Activated CD4-positive, CD25-positive, alpha-beta regulatory T cell treated with anti-CD3 and anti-CD28 coated beads, Interleukin-2, amount 50 U/mL, for 24 hours (primary cell): ENCODE measurements around the gene FER.
"Not testable (repeated sequence)": the region's sequence is repeated elsewhere in the genome, so short reads cannot be mapped to it uniquely, and the experiment has no call there.

Source experiments
- ATAC-seq, 2 donors: fragments of 150-1000 bp; cut with Tn5 transposase; one replicate each; pipeline ENCODE4 v1.10.0; 2021; ENCODE audit warnings: mild to moderate bottlenecking in 1 of 2, moderate library complexity in 1 of 2

Gene FER

DNA sequence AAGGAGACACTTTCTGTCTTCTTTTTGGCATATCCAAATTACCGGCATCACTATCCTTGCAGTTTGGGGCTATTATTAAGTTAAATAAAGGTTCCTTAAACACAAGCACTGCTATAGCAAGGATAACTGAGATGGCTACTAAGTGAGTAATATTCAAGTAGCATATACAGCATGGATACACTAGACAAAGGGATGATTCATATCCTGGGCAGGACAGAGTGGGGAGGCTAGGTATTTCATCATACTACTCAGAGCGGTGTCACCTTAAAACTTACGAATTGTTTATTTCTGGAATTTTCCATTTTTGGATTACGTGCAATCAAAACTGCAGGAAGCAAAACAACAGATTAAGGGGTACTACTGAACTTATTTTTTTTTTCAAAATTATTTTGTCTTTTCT lies 54.1 kb downstream of the FER start:
- peak; percentile 58 to 63 for ATAC-seq

- ATAC-seq: no peak
Measured at GRCh38 chr5:108810717-108811116, 63.0 kb downstream of the FER start.

DNA sequence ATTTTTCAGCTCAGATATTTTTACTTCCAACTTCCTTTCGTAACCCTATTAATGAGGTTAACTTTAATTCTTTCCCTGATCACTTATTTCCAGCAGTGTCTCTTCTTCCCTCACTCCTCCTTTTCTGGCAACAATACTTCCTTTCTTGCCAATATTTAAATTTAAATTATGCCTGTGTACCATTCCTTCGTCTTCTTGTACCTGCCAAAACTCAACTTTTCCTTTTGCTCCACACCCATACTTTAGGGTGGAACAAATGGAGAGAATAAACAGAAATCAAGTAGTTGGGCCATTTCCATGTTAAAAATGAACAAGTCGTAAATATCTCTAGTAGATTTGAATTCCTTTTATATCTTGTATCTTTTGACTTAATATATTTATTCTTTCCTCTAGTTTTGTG lies 66.0 kb downstream of the FER start:
- no peak for ATAC-seq

GRCh38 chr5:108814551-108814950 lies 66.9 kb downstream of the FER start:
- no peak for ATAC-seq

DNA sequence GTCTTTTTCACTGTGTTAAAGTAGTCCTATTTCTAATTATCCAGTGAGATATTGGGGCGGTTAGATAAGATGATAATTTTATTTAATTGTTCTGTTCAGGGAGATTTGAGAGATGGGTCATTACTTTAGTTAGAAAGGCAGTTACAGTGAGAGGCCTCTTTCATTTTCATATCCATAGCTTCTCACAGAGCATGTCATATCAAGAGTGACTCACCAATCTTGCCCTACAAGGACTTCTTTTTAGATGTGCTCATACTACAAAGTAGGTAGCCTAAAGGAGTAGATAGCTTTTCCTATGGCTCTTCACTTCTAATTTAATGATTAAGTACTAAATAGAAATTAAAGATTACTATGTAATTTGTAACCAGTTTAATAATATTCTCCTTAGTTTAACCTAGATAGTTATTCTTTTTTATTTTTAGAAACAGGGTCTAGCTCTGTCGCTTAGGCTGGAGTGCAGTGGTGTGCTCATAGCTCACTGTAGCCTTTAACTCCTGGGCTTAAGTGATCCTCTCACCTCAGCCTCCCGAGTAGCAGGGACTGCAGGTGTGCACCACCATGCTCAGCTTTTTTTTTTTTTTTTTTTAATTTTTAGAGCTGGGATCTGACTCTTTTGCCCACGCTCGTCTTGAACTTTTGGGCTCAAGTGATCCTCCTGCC lies 71.0 kb downstream of the FER start:
- ATAC-seq: peak; percentile 96 to 97

DNA sequence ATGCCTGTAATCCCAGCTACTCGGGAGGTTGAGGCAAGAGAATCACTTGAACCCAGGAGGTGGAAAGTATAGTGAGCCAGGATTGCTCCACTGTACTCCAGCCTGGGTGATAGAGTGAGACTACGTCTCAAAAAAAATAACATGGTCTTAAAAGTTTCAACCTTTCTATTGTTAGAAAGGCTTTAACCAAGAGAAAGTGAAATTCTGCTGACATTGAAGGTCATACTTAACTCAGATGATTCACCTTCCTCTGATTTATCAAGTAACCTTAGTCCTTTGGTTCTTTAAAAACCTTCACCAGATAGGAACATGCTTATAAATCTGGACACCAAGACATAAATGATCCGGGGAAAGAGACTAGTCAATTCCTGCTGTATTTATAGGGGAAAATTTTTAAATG lies 73.3 kb downstream of the FER start:
- ATAC-seq: no peak

DNA sequence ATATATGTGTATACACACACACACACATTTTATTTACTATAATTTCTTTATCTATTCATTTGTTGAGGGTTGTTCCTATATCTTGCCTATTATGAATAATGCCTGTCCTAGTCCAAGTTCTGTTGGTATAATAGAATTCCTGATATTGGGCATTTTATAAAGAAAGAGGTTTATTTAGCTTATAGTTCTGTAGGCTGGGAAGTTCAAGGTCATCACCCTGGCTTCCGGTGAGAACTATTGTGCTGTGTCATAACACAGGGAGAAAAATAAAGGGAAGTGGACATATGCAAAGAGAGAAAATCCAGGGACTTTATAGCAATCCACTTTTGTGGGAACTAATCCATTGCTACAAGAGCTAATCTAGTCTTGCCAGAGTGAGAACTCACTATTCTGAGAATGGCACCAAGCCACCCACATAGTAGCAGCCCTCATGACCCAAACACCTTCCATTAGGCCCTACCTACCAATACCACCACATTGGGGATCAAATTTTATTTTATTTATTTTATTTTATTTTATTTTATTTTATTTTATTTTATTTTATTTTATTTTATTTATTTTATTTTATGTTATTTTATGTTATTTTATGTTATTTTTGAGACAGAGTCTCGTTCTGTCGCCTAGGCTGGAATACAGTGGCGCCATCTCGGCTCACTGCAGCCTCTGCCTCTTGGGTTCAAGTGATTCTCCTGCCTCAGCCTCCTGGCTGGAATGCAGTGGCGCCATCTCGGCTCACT lies 74.7 kb downstream of the FER start:
- no peak for ATAC-seq

DNA sequence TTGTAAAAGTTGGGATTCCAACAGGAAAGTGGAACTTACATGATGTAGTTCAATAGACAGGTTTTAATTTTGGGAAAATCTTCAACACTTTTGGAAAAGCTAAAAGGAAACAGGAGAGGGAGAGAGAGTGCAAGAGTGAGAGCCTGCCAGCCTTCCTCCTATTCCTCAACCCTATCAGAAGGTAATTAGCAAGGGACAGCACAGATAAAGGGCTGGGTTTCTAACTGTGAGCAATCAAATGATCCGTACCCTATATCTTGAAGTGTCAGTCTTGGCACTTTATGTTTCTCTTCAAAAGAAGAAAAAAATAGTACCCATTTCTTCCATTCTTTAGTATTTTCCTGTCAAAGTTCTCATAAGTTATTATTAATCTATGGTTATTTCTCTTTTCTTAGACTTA lies 79.4 kb downstream of the FER start:
- no peak for ATAC-seq

DNA sequence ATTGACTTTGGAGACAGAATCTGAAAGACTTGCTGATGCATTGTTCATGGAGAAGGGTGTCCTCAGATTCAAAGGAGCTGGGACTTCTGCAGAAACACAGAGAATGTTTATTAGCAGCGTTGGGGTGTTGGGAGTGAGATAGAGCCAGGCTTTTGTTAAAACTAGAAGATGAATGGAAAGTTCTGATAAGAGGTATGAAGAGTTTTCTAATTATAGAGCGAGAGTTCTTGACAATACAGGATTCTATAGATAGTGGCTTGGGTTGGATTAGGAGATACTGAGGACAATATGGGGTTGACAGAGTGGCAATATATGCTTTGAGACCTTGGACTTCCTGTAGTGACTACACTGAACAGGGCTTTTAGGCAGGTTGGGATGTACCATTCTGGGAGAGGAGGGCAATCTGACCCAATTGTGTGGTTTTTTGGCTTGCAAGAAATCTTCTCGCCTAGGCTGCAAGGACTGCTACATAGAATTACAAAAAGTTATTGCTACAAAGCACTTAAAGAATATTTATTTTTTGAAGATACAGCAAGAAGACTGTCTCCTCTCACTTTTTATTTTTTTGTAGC lies 83.1 kb downstream of the FER start:
- no peak for ATAC-seq

- no peak for ATAC-seq
Measured at GRCh38 chr5:108836492-108836891, 88.8 kb downstream of the FER start.

DNA sequence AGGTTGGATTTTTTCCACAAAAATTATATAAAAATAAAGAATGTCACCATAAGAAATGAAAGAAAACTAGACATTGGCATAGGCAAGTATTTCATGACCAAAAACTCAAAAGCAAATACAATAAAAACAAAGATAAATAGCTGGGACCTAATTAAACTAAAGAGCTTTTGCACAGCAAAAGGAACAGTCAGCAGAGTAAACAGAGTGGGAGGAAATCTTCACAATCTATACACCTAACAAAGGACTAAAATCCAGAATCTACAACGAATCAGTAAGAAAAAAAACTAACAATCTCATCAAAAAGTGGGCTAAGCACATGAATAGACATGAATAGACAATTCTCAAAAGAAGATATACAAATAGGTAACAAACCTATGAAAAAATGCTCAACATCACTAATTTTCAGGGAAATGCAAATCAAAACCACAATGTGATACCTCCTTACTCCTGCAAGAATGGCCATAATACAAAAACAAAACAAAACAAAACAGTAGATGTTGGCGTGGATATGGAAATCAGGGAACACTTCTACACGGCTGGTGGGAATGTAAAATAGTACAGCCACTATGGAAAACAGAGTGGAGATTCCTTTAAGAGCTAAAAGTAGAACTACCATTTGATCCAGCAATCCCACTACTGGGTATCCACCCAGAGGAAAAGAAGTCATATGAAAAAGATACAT lies 94.7 kb downstream of the FER start:
- ATAC-seq: not testable (repeated sequence)

- not testable (repeated sequence) for ATAC-seq
Measured at GRCh38 chr5:108851129-108851528, 103.4 kb downstream of the FER start.

DNA sequence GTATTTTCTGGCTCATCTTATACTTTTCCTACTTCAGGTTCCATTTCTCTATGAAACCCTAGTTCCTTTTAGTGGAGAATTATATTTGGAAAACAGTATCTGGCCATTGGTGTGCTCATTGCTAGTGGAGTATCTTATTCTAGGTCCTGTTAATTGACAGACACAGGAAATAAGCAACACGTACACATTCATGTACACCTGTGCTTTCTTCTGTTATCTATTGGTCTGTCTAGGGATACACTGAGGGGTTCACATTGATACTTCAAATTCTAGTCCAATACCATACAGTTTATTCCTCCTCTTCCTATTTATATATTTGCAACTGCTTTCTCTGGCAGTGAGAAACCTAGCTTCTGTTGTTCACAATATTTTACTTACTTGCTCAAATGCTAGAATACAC lies 110.2 kb downstream of the FER start:
- ATAC-seq: no peak

DNA sequence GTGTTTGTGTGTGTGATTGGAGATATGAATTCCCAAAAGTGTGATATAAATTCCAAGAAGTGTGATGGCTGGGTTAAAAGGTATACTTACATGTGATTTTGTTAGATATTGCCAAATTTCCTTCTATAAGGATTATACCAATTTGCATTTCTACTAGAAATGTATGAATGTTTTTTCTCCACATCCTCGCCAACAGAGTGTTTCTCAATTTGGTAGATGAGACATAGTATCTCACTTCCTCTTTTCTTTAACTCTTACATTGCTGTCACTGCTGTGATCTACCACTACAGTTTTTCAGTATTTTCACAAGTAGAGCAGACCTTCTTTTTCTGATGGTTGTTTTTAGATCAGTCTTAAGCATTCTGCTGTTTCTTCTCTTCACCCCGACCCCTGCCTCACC lies 111.3 kb downstream of the FER start:
- no peak for ATAC-seq

- ATAC-seq: no peak
Measured at GRCh38 chr5:108862211-108862610, 114.5 kb downstream of the FER start.

GRCh38 chr5:108866097-108866496 lies 118.4 kb downstream of the FER start:
- ATAC-seq: not testable (repeated sequence)

DNA sequence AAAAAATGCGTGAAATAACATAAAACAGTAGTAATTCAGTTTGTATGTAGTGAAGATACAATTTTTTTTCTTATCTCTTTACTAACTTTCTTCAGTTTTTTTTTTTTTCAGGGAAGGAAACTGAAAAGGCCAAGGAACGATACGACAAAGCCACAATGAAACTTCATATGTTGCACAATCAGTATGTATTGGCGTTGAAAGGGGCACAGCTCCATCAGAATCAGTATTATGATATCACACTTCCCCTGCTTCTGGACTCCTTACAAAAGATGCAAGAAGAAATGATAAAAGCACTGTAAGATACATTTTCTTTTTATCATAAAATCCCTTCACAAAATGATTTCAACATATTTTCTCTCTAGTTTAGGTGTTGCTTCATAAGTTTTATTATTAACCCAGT lies 120.0 kb downstream of the FER start:
- ATAC-seq: no peak

- no peak for ATAC-seq
Measured at GRCh38 chr5:108869066-108869465, 121.4 kb downstream of the FER start.

DNA sequence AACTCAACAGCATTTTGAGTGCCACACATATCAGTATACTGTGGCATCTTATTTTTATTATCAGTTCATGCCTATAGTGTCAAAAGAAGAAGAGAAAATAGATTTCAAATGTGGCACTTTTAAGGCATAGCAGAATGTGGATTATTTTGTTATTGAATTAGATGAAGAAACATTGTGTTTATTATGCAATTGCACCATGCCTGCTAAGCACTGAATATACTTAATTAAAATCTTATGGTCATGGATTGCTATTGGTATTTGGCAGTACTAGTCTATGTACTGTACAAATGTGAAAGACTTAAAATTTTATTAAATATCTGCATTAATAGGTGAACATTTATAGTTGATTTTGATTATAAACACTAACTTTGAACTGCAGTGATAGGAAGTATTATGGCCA lies 128.8 kb downstream of the FER start:
- ATAC-seq: no peak

- ATAC-seq: no peak
Measured at GRCh38 chr5:108878756-108879155, 131.1 kb downstream of the FER start.

DNA sequence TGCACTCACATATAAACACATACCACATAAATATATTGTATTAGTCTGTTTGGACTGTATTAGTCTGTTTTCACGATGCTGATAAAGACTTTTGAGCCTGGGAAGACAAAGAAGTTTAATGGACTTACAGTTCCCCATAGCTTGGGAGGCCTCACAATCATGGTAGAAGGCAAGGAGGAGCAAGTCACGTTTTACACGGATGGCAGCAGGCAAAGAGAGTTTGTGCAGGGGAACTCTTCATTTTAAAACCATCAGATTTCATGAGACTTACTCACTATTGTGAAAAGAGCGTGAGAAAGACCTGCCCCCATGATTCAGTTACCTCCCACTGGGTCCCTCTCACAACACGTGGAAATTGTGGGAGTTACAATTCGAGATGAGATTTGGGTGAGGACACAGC lies 133.4 kb downstream of the FER start:
- ATAC-seq: no peak

DNA sequence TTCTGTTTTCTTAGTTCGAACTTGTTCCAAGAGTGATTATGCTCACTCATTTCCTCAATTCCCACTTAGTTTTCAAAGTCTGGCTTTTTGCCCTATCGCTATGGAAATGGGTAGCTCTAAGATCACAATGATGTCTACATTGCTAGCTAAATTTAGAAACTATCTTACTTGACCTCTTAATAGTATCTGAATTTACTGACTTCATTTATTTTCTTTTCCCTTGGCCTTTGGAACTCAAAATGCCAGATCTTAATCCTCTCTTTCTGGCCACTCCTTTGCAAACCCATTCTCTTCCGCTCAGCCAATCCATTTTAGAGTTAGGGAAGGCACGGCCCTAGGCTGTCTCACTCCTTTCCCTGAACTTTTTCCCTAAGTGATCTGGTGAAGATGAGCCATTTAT lies 137.0 kb downstream of the FER start:
- no peak for ATAC-seq

DNA sequence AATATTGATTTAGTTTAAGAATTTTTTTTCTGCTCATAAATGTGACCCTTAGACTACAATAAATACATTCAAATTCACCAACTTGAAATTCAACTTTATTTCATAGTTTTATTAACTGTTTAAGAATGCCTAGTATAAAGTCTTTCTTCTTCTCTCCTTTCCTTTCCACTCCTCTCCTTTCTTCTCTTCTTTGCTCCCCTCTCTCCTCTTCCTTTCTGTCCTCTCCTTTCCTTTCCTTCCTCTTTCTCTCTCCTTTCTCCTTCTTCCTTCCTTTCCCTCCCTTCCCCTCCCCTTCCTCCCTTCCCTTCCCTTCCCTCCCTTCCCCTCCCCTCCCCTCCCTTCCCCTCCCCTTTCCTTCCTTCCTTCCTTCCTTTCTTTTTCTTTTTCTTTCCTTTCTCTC lies 150.6 kb downstream of the FER start:
- no peak for ATAC-seq

DNA sequence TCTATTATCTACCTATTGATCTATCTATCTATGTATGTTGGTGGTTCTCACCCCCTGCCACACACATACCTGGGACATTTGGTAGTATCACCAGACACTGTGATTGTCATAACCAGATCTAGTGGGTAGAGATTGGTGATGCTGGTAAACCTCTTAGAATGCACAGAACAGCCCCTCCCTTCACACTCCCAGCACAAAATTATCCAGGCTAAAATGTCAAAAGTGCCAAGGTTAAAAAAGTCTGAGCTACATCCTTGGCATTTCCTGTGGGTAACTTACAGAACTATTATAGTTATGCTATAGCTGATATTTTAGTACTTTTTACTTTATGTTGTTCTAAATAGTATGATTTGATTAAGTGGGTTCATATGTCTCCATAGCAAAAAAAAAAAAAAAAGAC lies 151.0 kb downstream of the FER start:
- no peak for ATAC-seq
